Stimulated activated CD8-positive, alpha-beta memory T cell treated with anti-CD3 and anti-CD28 coated beads, Interleukin-4, amount 100 ng/mL, for 4 hours (primary cell): Measurements from ENCODE around the gene AKAIN1.

Experiments
- DNase-seq, 2 donors: peaks; one replicate each; pipeline ENCODE4 v3.0.0-alpha.2; 2020; ENCODE audit warnings: low read depth in 2 of 2, low spot score in 1 of 2

Gene AKAIN1

GRCh38 chr18:5097116-5097703, 99.8 kb downstream of the AKAIN1 start:
- DNase-seq, result no peak

DNA sequence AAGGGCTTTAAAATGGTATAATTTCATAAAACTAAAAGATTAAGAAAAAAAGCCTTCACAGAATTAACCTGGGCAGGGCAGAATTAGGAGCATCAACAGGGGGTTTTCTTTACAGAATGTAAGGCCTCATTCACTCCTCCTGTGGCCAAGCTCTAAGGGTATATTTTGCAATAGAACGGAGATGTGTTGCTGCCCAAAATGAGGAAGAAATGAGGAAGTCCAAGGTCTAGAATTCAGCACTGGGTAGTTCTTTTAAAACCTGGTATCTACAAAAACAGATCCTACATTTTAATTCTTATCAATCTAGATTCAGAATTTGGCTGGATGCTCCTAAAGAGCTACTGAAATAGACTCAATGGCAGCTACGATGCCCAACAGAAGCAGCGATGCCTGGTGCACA, 101.8 kb downstream of the AKAIN1 start:
- no peak for DNase-seq

GRCh38 chr18:5093902-5094301, 103.2 kb downstream of the AKAIN1 start:
- DNase-seq, result no peak
